Retinal pigment epithelial cell (primary cell): ENCODE measurements around the gene BSCL2.

ENCODE experiments used
- DNase-seq: peaks from one replicate; pipeline ENCODE4 v3.0.0-alpha.2; 2010; ENCODE audit warnings: low read depth
- H3K4me3 ChIP-seq: 2 replicates; pipeline ENCODE4 v1.5.1; 2011; ENCODE audit warnings: mild to moderate bottlenecking, low read length, control low read depth, moderate library complexity
- TF ChIP-seq, protein P1 (sequence below): conservative IDR thresholded peaks from 2 replicates; pipeline ENCODE4 v1.5.1; 2011; ENCODE audit warnings: low read depth, low read length, control low read depth, inconsistent platforms

The BSCL2 gene

DNA sequence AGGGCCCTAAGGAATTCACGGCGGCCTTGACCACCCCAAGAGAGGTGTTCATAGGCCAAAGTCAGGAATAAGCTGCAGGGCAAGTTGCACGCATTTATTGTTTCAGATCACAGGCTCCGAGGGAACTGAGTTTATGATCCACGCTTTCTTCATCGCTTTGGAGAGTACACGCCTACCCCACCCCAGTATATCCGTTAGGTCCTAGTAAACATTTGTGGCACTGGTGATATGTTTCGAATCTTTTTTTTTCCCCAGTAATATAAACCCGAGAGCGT is 61.6 kb downstream of the BSCL2 start:
- TF ChIP-seq, protein P1, sequence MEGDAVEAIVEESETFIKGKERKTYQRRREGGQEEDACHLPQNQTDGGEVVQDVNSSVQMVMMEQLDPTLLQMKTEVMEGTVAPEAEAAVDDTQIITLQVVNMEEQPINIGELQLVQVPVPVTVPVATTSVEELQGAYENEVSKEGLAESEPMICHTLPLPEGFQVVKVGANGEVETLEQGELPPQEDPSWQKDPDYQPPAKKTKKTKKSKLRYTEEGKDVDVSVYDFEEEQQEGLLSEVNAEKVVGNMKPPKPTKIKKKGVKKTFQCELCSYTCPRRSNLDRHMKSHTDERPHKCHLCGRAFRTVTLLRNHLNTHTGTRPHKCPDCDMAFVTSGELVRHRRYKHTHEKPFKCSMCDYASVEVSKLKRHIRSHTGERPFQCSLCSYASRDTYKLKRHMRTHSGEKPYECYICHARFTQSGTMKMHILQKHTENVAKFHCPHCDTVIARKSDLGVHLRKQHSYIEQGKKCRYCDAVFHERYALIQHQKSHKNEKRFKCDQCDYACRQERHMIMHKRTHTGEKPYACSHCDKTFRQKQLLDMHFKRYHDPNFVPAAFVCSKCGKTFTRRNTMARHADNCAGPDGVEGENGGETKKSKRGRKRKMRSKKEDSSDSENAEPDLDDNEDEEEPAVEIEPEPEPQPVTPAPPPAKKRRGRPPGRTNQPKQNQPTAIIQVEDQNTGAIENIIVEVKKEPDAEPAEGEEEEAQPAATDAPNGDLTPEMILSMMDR, result no peak
- DNase-seq, result no peak
- H3K4me3 ChIP-seq, result peak overlapping the region; percentile 93

DNA sequence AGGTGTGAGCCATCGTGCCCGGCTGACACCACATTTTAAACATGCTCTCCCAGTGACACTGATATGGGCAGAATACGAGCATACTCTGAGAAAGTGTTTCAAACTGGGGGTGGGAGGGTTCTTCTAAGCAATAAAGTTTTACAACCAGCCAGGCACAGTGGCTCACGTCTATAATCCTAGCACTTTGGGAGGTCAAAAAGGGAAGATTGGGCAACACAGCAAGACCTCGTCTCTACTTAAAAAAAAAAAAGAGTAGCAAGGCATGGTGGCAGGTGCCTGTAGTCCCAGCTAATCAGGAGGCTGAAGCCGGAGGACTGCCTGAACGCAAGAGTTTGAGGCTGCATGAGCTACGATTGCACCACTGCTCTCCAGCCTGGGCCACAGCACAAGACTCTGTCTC is 63.0 kb downstream of the BSCL2 start:
- no peak for DNase-seq
- H3K4me3 ChIP-seq, result no peak overlapping the region
- TF ChIP-seq, protein P1, result no peak
